Sigmoid colon (tissue), 7 donors: ENCODE data around the gene DDX60. TPM values are rescaled to one million over a fixed set of nuclear protein-coding genes. Genes with fewer than 3 reads are reported as not detected.

Source experiments
- DNase-seq: peaks from one replicate; pipeline ENCODE4 v3.0.0-alpha.2; 2019
- H3K27ac ChIP-seq, 4 donors: fragments of 200-600 bp; sonication (generic); one replicate each; pipeline ENCODE4 v1.5.1; 2016 to 2019; ENCODE audit warnings: mild to moderate bottlenecking in 1 of 4
- H3K27me3 ChIP-seq, 3 donors: fragments of 200-600 bp; sonication (generic); one replicate each; pipeline ENCODE4 v1.5.1; 2019; ENCODE audit warnings: mild to moderate bottlenecking in 1 of 3
- H3K36me3 ChIP-seq, 4 donors: fragments of 200-600 bp; sonication (generic); one replicate each; pipeline ENCODE4 v1.5.1; 2016 to 2019
- H3K4me1 ChIP-seq, 4 donors: fragments of 200-600 bp; sonication (generic); one replicate each; pipeline ENCODE4 v1.5.1; 2017 to 2019
- H3K4me3 ChIP-seq, 4 donors: fragments of 200-600 bp; sonication (generic); one replicate each; pipeline ENCODE4 v1.5.1; 2017 to 2019; ENCODE audit warnings: mild to moderate bottlenecking in 2 of 4, moderate library complexity in 1 of 4
- H3K9me3 ChIP-seq, 4 donors: fragments of 200-600 bp in 3 of 4; sonication (generic) in 3 of 4; one replicate each; pipeline versions ENCODE4 v1.5.1 to v1.6.1; 2013 to 2019
- CTCF ChIP-seq, 4 experiments: fragments of 450-650 bp in 3 of 4; fragments of 200-600 bp in 1 of 4; IDR thresholded peaks; one replicate each; pipeline ENCODE4 v1.5.1; 2016 to 2019; ENCODE audit warnings: antibody characterized with exemption in 4 of 4, mild to moderate bottlenecking in 3 of 4, moderate library complexity in 2 of 4
- EP300 ChIP-seq, 4 donors: sonication (generic); formaldehyde crosslinking; IDR thresholded peaks; one replicate each; pipeline ENCODE4 v1.6.1; 2017; ENCODE audit warnings: antibody characterized with exemption in 4 of 4
- POLR2A ChIP-seq, 2 donors: fragments of 450-650 bp; IDR thresholded peaks; one replicate each; pipeline ENCODE4 v1.6.1; 2016; ENCODE audit warnings: antibody characterized with exemption in 2 of 2, mild to moderate bottlenecking in 2 of 2, moderate library complexity in 2 of 2
- POLR2AphosphoS5 ChIP-seq, 4 donors: sonication (generic); formaldehyde crosslinking; IDR thresholded peaks; one replicate each; pipeline ENCODE4 v1.6.1; 2017; ENCODE audit warnings: antibody characterized with exemption in 4 of 4
- WGBS, 2 donors: extraction: QIAGEN DNeasy Blood & Tissue Kit; methylation state at CpG; one replicate each; pipeline ENCODE4 v1.1.7; 2013; 5-methylcytosine and 5-hydroxymethylcytosine counted together
- intact Hi-C: fragments of 100-400 bp; cut with DNase I; formaldehyde crosslinking; loops from one replicate; pipeline ENCODE4 v1.15.1; 2023
- polyA plus RNA-seq, 3 donors: library from polyadenylated mRNA; stranded (reverse); fragments of 200-250 nt; gene quantifications; one replicate each; pipeline ENCODE4 v1.2.3, GENCODE V29; 2013
- total RNA-seq, 4 donors: library from RNA; depleted of rRNA; stranded (reverse); fragments of >200 nt; gene quantifications; one replicate each; pipeline ENCODE4 v1.1.0, GENCODE V29; 2016
- donor health status: healthy with polysubstance abuse.
- donor health status: Bipolar disorder and iron deficiency.
- donor health status: healthy.

The DDX60 gene
- total and polyA plus RNA-seq, 7 donors = 7.2 to 98.5 (median 20.0) TPM

DNA sequence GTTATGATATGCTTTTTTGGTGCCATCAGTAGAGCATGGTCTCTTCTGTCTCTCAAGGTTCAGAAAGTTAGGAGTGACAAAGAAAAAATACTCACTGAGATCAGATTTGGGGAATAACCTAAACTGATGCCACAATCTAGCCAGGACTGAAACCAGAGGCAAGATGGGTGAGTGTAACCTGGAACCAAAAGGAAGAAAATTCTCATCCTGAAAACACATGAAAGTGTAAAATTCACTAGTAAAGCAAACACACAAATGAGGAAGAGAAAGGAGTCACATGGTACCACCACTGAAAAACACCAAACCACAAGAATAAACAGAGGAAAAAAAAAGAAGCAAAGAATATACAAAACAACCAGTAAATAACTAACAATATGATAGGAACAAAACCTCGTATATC, 129.8 kb downstream of the DDX60 start:
- TF ChIP-seq CTCF (IDR thresholded peaks at IDR 0.05) = no peak
- no peak for TF ChIP-seq POLR2AphosphoS5 (IDR thresholded peaks at IDR 0.05)
- Histone ChIP-seq H3K27me3 (no peaks in the 10 kb centered on the region), H3K4me1 (no peaks in the 10 kb centered on the region), H3K36me3 (no peaks in the 10 kb centered on the region), H3K9me3 (no peaks in the 10 kb centered on the region), H3K4me3 (no peak overlapping the region), H3K27ac (no peak overlapping the region)
- DNase-seq = no peak
- 79 to 87% methylated on average over 1 of the region's 1 CpG for WGBS, 2 donors
- intact Hi-C loops = no loop called here

DNA sequence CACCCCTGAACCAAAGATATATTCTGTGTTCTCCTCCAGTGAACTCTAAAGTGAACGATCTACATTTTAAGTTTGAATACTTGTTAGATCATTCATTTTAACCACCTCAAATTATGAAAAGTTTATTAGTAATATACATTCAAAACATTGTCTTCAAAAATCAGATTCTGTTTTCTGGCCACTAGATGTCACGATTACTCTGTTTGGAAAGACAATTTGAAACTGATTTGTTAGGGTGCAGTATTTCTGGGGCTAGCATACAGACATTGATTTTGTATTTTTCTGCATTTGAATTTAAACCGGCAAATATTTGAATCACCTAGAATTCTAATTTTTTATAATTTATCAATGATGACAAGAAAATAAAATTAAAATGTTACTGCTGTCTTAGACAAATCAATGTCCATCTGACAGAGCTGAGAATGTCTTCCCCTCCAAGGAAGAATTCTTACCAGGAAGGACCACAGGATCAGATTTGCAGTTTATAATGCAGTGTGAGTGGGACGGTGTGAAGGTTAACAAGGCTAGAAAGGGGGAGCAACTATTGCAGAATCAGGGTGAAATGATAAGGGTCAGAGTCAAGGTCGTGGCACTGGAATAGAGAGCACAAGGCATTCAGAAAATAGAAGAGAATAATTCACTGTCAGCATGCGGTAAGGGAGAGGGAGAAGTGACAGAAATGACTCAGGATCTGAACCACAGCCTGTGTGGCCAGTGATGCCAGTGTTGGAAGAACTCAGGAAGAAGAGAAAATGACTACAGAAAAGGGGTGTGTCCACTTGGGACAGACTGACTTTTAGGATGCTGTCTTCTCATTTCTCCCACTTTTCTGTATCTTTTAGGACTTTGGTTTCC, 134.6 kb downstream of the DDX60 start:
- H3K4me1 ChIP-seq = no peaks in the 10 kb centered on the region
- H3K27ac ChIP-seq = no peak overlapping the region
- no peak for DNase-seq
- H3K27me3 ChIP-seq = no peaks in the 10 kb centered on the region
- intact Hi-C loops = no loop called here
- no peaks in the 10 kb centered on the region for H3K9me3 ChIP-seq
- TF ChIP-seq CTCF (IDR thresholded peaks at IDR 0.05) (peak in 2 of 4 experiments; percentile 31 to 42), EP300 (IDR thresholded peaks at IDR 0.05) (no peak)
- no peaks in the 10 kb centered on the region for H3K36me3 ChIP-seq
- H3K4me3 ChIP-seq = no peak overlapping the region
- WGBS, 2 donors = 24 to 38% methylated on average over 6 of the region's 6 CpGs

GRCh38 chr4:168177546-168178149, 140.9 kb downstream of the DDX60 start:
- Histone ChIP-seq H3K9me3 (no peaks in the 10 kb centered on the region), H3K27me3 (no peaks in the 10 kb centered on the region), H3K4me3 (no peak overlapping the region), H3K27ac (no peak overlapping the region), H3K4me1 (no peaks in the 10 kb centered on the region), H3K36me3 (no peaks in the 10 kb centered on the region)
- 24 to 69% methylated on average over 5 of the region's 5 CpGs for WGBS, 2 donors
- DNase-seq = no peak
- intact Hi-C loops = no loop called here
- TF ChIP-seq EP300 (IDR thresholded peaks at IDR 0.05) (no peak), POLR2A (IDR thresholded peaks at IDR 0.05) (no peak), CTCF (IDR thresholded peaks at IDR 0.05) (no peak), POLR2AphosphoS5 (IDR thresholded peaks at IDR 0.05) (no peak)

DNA sequence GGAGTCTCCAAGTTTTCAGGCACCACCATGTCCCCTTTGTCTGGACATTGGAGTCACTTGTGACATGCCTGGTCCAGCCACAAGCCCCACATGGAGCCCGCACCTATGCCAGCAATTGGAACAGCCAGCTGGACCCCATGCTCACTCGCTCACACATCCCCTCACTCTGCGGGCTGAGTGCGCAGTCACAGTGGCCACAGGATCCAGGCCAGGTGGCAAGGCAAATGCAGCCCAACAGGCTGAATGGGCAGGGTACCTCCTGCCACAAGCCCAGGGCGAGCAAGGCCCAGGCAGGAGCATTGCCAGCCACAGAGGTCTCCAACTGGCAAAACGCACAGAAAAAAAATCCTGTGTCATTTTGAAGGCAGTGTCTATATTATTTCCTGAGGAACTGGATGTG, 144.2 kb downstream of the DDX60 start:
- DNase-seq = no peak
- intact Hi-C loops = no loop called here
- Histone ChIP-seq H3K4me1 (no peaks in the 10 kb centered on the region), H3K4me3 (no peak overlapping the region), H3K27ac (no peak overlapping the region), H3K27me3 (no peaks in the 10 kb centered on the region), H3K36me3 (no peaks in the 10 kb centered on the region), H3K9me3 (no peaks in the 10 kb centered on the region)
- 88 to 93% methylated on average over 6 of the region's 6 CpGs for WGBS, 2 donors
- TF ChIP-seq POLR2AphosphoS5 (IDR thresholded peaks at IDR 0.05) (no peak), POLR2A (IDR thresholded peaks at IDR 0.05) (no peak), CTCF (IDR thresholded peaks at IDR 0.05) (no peak), EP300 (IDR thresholded peaks at IDR 0.05) (no peak)
